Renal cortex interstitium (tissue), 11 donors: ENCODE results near the gene TPRG1L. TPM values are rescaled to one million over a fixed set of nuclear protein-coding genes. Genes with fewer than 3 reads are reported as not detected.

Source experiments
- DNase-seq, 11 donors: peaks; one replicate each; pipeline ENCODE4 v3.0.0-alpha.2; 2013; ENCODE audit warnings: low read depth in 9 of 11, low spot score in 4 of 11; ENCODE audit errors: extremely low read depth in 1 of 11
- polyA plus RNA-seq, 3 donors: library from polyadenylated mRNA; unstranded; fragments of 120-200 nt; gene quantifications; one replicate each; pipeline ENCODE4 v1.2.1, GENCODE V29; 2013; ENCODE audit not compliant: insufficient read length in 3 of 3

Gene TPRG1L
- polyA plus RNA-seq, 3 donors, result 42.9 to 44.1 (median 43.2) TPM

GRCh38 chr1:3586986-3587759 lies 37.6 kb upstream of the TPRG1L start:
- DNase-seq, result no peak

GRCh38 chr1:3588395-3588794 lies 36.4 kb upstream of the TPRG1L start:
- no peak for DNase-seq

- no peak for DNase-seq
Observed at GRCh38 chr1:3590139-3590763, 34.6 kb upstream of the TPRG1L start.

GRCh38 chr1:3590951-3591865 lies 33.6 kb upstream of the TPRG1L start:
- no peak for DNase-seq

- DNase-seq, result no peak
Observed at GRCh38 chr1:3593334-3593733, 31.5 kb upstream of the TPRG1L start.

GRCh38 chr1:3593745-3594144 lies 31.1 kb upstream of the TPRG1L start:
- no peak for DNase-seq

- DNase-seq, result no peak
Observed at GRCh38 chr1:3594706-3595377, 30.0 kb upstream of the TPRG1L start.

- no peak for DNase-seq
Observed at GRCh38 chr1:3595949-3596348, 28.9 kb upstream of the TPRG1L start.

- no peak for DNase-seq
Observed at GRCh38 chr1:3596663-3597598, 27.9 kb upstream of the TPRG1L start.

GRCh38 chr1:3597599-3597964 lies 27.2 kb upstream of the TPRG1L start:
- no peak for DNase-seq

- DNase-seq, result no peak
Observed at GRCh38 chr1:3598051-3598491, 26.7 kb upstream of the TPRG1L start.

- DNase-seq, result no peak
Observed at GRCh38 chr1:3598522-3599285, 26.1 kb upstream of the TPRG1L start.

- DNase-seq, result no peak
Observed at GRCh38 chr1:3599286-3599811, 25.5 kb upstream of the TPRG1L start.

GRCh38 chr1:3599816-3600215 lies 25.0 kb upstream of the TPRG1L start:
- DNase-seq, result no peak

GRCh38 chr1:3600354-3600753 lies 24.5 kb upstream of the TPRG1L start:
- DNase-seq, result no peak

- DNase-seq, result no peak
Observed at GRCh38 chr1:3601743-3602142, 23.1 kb upstream of the TPRG1L start.

- DNase-seq, result no peak
Observed at GRCh38 chr1:3602375-3602774, 22.4 kb upstream of the TPRG1L start.
